ENCODE measurements around the gene CCBE1. TPM values are rescaled to one million over a fixed set of nuclear protein-coding genes. Genes with fewer than 3 reads are reported as not detected.

The CCBE1 gene
- total and polyA plus RNA-seq, 7 donors: 0.23 to 61.1 (median 38.9) TPM

DNA sequence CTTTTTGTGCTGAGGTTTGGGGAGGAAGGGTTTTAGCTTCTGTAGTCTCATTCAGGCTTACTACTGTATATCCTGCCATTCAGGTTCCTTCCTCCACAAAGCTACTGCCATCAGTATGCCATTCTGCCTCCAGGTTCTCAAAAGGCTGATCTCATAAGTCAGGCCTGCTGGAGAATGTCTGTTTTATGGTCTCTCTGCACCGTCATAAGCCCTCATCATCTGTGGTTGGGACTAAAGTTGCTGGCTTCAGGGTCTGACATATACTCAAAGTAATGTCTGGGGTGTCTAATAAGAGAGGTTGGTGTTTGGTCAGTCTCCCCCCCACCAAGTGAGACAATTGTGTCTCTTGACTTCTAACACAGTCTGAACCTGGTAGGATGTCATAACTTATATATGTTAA is 36.2 kb upstream of the CCBE1 start:
- Histone ChIP-seq H3K27ac (no peak overlapping the region), H3K27me3 (no peaks in the 10 kb centered on the region), H3K36me3 (no peaks in the 10 kb centered on the region), H3K4me3 (no peak overlapping the region), H3K4me1 (no peaks in the 10 kb centered on the region), H3K9me3 (no peaks in the 10 kb centered on the region)
- TF ChIP-seq POLR2AphosphoS5 (IDR thresholded peaks at IDR 0.05): no peak
- no peak for TF ChIP-seq EP300 (IDR thresholded peaks at IDR 0.05)
- TF ChIP-seq, protein P1, sequence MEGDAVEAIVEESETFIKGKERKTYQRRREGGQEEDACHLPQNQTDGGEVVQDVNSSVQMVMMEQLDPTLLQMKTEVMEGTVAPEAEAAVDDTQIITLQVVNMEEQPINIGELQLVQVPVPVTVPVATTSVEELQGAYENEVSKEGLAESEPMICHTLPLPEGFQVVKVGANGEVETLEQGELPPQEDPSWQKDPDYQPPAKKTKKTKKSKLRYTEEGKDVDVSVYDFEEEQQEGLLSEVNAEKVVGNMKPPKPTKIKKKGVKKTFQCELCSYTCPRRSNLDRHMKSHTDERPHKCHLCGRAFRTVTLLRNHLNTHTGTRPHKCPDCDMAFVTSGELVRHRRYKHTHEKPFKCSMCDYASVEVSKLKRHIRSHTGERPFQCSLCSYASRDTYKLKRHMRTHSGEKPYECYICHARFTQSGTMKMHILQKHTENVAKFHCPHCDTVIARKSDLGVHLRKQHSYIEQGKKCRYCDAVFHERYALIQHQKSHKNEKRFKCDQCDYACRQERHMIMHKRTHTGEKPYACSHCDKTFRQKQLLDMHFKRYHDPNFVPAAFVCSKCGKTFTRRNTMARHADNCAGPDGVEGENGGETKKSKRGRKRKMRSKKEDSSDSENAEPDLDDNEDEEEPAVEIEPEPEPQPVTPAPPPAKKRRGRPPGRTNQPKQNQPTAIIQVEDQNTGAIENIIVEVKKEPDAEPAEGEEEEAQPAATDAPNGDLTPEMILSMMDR (IDR thresholded peaks at IDR 0.05): no peak
- TF ChIP-seq POLR2A (IDR thresholded peaks at IDR 0.05): no peak
- 55 to 75% methylated on average over 1 of the region's 1 CpG for WGBS, 2 donors
- intact Hi-C loops (cut with DNase I): no loop called here
- no peak for DNase-seq

- no peaks in the 10 kb centered on the region for H3K9me3 ChIP-seq
- H3K36me3 ChIP-seq: no peaks in the 10 kb centered on the region
- DNase-seq: no peak
- TF ChIP-seq POLR2A (IDR thresholded peaks at IDR 0.05) (no peak), EP300 (IDR thresholded peaks at IDR 0.05) (no peak), POLR2AphosphoS5 (IDR thresholded peaks at IDR 0.05) (no peak)
- TF ChIP-seq, protein P1 (IDR thresholded peaks at IDR 0.05): no peak
- H3K27me3 ChIP-seq: no peaks in the 10 kb centered on the region
- no peak overlapping the region for H3K4me3 ChIP-seq
- H3K27ac ChIP-seq: no peak overlapping the region
- WGBS, 2 donors: 34 to 38% methylated on average over 1 of the region's 1 CpG
- H3K4me1 ChIP-seq: no peaks in the 10 kb centered on the region
- intact Hi-C loops (cut with DNase I): no loop called here
These were observed 33.7 kb upstream of the CCBE1 start for GRCh38 chr18:59730896-59731295.

- no peak for DNase-seq
- no peaks in the 10 kb centered on the region for H3K36me3 ChIP-seq
- intact Hi-C loops (cut with DNase I): no loop called here
- H3K4me1 ChIP-seq: no peaks in the 10 kb centered on the region
- 90 to 93% methylated on average over 3 of the region's 3 CpGs for WGBS, 2 donors
- H3K27me3 ChIP-seq: no peaks in the 10 kb centered on the region
- TF ChIP-seq POLR2AphosphoS5 (IDR thresholded peaks at IDR 0.05): no peak
- TF ChIP-seq POLR2A (IDR thresholded peaks at IDR 0.05): no peak
- no peak for TF ChIP-seq EP300 (IDR thresholded peaks at IDR 0.05)
- TF ChIP-seq, protein P1 (IDR thresholded peaks at IDR 0.05): no peak
- no peaks in the 10 kb centered on the region for H3K9me3 ChIP-seq
- no peak overlapping the region for H3K27ac ChIP-seq
- H3K4me3 ChIP-seq: no peak overlapping the region
These were observed 32.6 kb upstream of the CCBE1 start for GRCh38 chr18:59729781-59730180.

- TF ChIP-seq POLR2AphosphoS5 (IDR thresholded peaks at IDR 0.05): no peak
- TF ChIP-seq, protein P1 (IDR thresholded peaks at IDR 0.05): no peak
- no peak for TF ChIP-seq EP300 (IDR thresholded peaks at IDR 0.05)
- H3K4me1 ChIP-seq: no peaks in the 10 kb centered on the region
- H3K27ac ChIP-seq: no peak overlapping the region
- H3K9me3 ChIP-seq: no peaks in the 10 kb centered on the region
- no peak for DNase-seq
- no peak overlapping the region for H3K4me3 ChIP-seq
- H3K27me3 ChIP-seq: no peaks in the 10 kb centered on the region
- intact Hi-C loops (cut with DNase I): no loop called here
- H3K36me3 ChIP-seq: no peaks in the 10 kb centered on the region
- WGBS, 2 donors: 72 to 78% methylated on average over 5 of the region's 5 CpGs
These were observed 31.6 kb upstream of the CCBE1 start for GRCh38 chr18:59728816-59729215.

- TF ChIP-seq POLR2A (IDR thresholded peaks at IDR 0.05): no peak
- no peak for TF ChIP-seq EP300 (IDR thresholded peaks at IDR 0.05)
- TF ChIP-seq, protein P1 (IDR thresholded peaks at IDR 0.05): no peak
- no peak for TF ChIP-seq POLR2AphosphoS5 (IDR thresholded peaks at IDR 0.05)
- no peak for DNase-seq
- no peaks in the 10 kb centered on the region for H3K27me3 ChIP-seq
- H3K4me1 ChIP-seq: no peaks in the 10 kb centered on the region
- no peak overlapping the region for H3K27ac ChIP-seq
- no peaks in the 10 kb centered on the region for H3K36me3 ChIP-seq
- H3K9me3 ChIP-seq: no peaks in the 10 kb centered on the region
- intact Hi-C loops (cut with DNase I): no loop called here
- H3K4me3 ChIP-seq: no peak overlapping the region
These were observed 27.9 kb upstream of the CCBE1 start for GRCh38 chr18:59725142-59725541.
